Activated CD4-positive, alpha-beta T cell treated with anti-CD3 and anti-CD28 coated beads, Interleukin-2, amount 50 U/mL, for 24 hours (primary cell): ENCODE data around the gene SEPTIN5.
"Not testable (repeated sequence)": the region's sequence is repeated elsewhere in the genome, so short reads cannot be mapped to it uniquely, and the experiment has no call there.

Source experiments
- DNase-seq, 2 donors: peaks; one replicate each; pipeline ENCODE4 v3.0.0-alpha.2; 2020; ENCODE audit warnings: low read depth in 1 of 2, low spot score in 1 of 2

Gene SEPTIN5

DNA sequence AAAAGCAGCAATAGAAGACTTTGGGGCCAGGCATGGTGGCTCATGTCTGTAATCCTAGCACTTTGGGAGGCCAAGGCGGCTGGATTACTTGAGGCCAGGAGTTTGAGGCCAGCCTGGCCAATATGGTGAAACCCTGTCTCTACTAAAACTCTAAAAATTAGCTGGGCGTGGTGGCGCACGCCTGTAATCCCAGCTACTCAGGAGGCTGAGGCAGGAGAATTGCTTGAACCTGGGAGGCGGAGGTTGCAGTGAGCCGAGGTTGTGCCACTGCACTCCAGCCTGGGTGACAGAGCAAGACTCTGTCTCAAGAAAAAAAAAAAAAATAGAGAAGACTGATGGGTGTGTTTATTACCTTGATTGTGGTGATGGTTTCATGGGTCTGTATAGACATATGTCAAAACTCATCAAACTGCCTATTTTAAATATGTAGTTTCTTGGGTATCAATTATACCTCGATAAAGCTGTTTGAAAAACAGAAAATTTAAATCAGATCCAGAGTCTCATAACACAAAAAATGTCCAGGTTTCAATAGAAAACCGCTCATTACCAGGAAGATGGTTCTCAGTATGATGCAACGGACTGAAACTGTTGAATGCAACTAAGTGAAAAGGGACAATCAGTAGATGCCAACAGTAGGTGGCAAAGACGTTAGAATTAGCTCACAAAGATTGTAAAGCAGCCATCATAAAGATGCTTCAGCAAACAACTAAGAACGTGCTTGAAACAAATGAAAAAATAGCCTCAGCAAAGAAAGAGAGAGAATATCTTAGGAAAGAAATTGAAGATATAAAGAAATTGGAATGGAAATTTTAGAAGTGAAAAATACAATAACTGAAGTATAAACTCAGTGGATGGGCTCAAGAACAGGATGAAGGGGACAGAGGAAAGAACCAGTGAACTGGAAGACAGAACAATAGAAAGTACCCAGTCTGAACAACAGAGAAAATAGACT is 33.1 kb upstream of the SEPTIN5 start:
- DNase-seq = no peak

DNA sequence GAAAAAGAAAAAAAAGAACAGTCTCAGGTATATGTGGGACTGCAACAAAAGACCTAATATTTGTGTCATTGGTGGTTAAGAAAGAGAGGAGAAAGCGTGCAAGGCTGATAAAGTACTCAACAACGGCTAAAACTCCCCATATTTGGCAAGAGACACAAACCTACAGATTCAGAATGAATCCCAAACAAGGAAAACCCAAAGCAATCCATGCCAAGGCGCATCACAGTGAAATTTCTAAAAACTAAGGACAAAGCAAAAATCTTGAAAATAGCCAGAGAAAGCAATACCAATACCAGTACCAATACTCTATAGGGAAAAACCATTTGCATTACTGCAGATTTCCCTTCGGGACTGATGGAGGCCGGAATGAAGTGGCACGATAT is 32.4 kb upstream of the SEPTIN5 start:
- DNase-seq = no peak

DNA sequence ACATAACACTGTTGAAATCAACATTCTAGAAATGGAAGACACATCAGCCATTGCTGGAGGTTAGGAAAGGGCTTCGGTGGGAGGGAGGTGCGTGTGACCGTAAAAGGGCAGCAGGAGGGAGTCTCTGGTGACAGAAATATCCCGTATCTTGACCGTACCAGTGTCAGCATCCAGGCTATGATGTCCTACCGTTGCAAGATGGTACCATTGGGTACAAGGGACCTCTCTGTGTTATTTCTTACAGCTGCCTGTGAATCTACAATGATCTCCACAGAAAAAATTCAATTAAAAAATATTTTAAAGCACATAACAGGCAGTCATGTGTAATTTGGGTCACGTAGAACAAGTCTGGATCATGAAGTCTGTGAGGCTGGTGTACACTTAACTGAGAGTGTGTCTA is 27.4 kb upstream of the SEPTIN5 start:
- no peak for DNase-seq

DNA sequence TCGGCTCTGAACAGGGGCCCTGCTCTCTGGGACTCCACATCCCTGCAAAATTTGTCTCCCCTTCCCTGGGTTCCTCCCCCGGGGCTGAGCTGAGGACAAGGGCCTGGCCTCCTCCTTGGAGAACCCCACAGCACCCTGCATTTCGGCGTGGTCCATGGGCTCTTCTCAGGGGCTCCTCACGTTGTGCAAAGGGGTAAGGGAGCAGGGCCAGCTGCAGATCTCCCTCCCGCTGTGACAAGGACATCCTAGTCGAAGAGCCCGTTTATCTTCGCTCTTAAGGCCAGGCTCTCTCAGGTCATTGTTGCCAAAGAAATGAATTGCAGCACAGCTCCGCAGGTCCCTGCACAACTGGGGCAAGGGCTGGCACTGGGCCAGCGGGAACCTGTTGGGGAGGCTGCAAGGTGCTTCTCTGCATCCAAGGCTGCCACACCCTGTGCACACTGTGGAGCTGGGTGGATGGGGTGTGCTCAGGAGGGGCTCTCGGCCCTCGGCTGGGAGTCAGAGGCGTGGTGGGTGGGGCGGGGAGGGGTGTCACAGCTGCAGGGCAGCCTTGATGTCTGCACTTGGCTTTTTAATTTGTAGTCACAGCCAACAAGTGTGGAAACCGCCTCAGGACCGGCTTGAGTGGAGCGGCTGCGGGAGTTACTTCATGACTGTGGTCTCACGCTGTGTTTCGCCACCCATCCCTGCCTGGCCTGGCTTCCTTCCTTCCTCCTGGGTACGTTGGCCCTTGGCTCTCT is 26.6 kb upstream of the SEPTIN5 start:
- DNase-seq = no peak

DNA sequence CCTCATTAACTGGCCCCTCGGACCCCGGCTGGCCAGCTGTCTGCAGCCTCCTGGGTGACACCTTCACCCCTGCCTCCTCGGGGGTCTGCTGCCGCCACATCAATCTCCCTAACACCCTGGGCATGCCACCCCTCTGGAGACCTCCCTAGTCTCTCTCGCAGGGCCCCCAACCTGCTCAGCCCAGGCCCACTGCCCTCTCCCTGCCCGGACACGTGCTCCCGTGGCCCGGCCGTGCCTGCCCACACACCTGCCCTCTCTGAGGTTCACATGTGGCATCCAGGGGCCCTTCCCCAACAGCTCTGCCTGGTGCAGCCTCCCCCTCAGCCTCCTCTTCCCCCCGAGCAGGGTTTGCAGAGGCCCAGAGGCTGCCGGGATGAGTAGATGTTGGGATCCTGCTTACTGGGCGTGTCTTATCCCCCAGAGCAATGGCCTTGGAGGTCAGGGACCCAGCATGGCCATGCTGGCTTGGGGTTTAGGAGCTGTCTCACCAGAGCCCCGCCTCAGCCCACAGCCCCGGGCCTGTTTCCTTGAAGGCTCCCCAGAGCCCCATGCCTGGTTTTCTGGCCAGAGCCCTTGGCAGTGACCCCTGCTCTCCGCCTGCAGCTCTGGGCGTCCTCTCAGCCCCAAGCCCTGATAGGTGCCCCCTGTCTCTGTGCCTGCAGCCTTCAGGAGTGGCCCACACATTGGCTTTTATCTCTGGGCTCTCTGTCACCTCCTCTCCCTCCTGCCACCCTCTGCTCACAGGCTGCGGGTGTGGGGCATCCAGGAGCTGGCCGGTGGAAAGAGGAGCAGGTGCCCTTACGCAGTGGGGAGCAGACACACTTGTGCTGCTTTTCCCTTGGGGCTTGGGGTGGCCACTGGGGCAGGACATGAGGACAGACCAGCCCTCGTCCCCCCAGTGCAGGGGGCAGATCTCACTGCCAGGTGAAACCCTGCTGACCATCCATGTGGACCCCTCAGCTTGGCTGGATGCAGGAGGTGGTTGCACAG is 25.7 kb upstream of the SEPTIN5 start:
- no peak for DNase-seq

DNA sequence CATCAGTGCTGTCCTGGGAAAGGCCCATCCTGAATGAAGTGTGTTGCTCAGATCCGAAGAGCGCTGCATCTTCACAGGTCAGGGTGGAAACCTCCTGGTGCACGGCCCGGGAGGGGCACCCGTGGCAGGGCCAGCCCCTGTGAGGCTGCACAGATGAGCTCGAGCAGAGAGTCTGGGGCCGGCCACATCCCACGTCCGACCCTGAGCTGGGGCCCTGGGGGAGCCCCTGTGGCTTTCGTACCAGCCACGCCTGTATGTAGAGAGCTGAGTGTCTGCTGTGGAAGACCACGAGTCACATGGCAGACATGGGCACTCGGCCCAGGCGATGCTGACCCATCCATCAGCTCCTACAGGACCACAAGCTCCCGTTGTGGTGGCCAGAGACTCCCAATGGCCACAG is 24.9 kb upstream of the SEPTIN5 start:
- no peak for DNase-seq

DNA sequence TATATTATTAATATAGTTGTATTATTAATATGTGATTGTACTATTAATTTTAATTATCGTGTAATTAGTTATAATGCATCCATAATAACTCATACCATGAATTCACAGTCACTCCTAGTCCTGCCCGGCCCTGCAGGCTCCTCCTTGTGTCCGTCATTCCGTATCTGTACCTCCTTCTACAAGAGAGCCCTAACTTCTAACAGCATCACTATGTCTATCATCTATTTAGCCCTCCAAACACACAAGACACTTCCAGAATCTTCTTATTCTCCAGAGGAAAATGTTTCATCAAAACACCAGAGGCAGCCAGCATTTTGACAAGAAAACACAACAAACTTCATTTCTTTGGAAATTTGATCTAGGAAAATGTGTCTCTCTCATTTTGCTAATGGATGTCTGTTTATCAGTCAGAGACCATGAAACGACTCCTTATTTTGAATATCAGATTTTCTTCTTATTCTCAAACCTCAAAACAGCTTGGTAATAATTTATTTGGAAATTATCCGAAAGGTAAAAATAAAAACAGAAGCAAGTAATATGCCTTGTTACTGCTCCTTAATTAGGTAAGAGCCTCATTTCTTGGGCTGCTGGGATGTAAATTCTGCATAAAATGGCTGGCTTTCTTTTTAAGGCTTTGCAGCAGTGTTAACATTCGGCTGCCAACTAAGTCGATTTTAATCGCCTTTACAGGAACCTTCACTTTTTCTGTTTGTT is 23.1 kb upstream of the SEPTIN5 start:
- no peak for DNase-seq

DNA sequence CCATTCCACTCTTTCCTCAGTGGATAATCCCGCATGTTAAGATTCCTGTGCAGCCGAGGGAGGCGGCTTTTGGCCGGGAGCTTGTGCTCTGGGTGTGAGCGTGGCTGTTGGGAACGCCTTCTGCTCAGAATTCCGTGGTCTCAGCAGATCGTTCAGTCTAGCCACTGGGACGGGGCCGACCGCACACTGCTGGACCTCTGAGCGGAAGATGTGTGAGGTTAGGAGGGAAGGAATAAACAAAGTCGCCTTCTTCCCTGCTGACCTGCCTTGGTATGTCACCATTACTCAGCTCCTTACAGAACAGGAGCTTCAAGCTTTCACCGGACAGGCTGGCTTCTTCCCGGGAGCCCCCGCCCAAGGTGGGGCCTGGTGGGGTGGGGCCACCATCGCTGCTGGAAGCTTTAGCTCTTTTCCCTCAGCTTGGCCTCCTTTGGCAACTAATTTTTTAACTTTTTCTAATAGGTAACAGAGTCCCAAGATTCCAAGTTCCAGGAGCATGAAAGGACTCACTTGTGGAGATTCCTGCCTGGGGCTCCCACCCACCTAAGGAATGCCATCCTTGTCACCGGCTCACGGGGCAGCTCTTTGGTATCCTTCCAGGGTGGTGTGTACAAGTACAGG is 22.5 kb upstream of the SEPTIN5 start:
- DNase-seq = no peak

DNA sequence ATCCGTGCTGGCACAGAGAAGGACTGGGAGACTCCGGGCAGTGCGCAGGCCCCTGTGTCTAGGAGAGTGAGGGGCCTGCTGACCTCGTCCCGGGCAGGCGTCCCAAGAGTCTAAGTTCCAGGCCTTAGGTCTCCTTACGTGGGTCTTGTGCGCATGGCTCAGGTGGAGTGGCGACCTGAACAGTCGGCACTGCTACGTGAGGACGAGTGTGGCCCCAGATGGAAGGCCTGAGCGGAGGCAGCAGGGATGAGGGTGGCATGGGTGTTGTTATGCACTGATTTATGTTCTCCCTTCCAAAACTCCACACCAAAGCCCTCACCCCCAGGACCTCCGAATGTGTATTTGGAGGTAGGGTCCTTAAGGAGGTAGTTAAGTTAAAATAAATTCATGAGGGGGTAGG is 20.7 kb upstream of the SEPTIN5 start:
- no peak for DNase-seq

DNA sequence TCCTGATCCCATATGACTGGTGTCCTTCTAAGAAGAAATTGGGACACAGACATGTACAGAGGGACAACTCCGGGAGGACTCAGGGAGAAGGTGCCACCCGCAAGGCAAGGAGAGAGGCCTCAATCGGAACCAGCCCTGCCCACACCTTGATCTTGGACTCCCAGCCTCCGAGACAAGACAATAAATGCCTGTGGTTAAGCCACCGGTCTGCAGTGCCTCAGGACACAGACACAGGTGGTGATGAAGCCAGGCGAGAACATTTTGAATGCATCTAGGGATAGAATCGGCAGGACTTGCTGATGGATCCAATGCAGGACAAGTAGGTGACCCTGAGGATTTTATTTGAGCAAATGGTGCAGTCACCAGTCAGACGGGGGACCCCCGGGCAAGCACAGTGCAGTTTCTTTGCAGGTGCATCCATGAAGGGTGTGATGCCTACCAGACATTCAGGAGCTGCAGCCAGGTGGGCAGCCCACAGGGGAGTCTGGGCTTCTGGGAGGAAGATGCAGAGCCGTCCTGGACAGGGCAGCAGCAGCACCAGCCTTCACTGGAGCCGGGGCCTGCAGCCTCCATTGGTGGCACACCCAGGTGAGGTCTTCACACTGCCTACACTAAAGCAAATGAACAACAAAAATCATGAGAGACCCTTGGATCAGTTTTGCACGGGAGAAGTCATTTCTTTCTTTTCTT is 20.2 kb upstream of the SEPTIN5 start:
- DNase-seq = no peak

DNA sequence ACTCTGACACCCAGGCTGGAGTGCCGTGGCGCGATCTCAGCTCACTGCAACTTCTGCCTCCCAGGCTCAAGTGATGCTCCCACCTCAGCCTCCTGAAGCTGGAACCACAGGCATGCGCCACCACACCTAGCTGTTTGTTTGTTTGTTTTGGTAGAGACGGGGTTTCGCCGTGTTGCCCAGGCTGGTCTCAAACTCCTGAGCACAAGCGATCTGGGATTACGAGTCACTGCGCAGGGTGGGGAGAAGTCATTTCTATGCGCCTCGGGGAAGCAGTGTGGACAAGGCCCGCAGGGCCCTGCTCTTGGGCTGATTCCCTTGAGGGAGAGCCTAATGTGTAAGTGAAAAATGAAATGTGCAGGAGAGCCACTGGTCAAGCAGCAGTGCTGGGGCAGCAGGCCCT is 19.6 kb upstream of the SEPTIN5 start:
- DNase-seq = no peak

DNA sequence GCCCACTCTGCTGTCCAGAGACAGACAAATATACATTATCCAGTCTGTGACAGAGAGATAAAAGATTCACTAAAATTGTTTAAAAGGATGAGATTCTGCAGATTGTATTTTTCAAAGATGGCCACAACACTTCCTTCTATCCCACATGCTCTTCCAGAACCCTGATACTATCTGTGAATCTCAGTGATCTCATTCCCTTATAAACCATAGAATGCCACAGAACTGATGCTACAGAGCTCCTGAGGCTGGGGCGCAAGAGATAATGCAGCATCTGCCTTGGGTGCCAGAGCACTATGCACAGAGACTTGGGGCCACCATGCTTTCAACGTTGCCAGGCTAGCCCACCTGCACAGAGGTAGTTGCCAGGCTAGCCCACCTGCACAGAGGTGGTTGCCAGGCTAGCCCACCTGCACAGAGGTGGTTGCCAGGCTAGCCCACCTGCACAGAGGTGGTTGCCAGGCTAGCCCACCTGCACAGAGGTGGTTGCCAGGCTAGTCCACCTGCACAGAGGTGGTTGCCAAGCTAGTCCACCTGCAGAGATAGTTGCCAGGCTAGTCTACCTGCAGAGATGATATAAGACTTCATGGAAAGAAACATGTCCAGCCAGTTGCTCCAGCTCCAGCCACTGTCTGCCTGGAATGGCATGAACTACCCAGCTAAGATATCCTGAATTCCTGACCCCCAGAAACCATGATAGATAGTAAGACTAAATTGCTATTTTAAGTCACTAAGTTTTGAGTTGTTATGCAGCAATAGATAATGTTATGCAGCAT is 17.6 kb upstream of the SEPTIN5 start:
- DNase-seq = no peak

DNA sequence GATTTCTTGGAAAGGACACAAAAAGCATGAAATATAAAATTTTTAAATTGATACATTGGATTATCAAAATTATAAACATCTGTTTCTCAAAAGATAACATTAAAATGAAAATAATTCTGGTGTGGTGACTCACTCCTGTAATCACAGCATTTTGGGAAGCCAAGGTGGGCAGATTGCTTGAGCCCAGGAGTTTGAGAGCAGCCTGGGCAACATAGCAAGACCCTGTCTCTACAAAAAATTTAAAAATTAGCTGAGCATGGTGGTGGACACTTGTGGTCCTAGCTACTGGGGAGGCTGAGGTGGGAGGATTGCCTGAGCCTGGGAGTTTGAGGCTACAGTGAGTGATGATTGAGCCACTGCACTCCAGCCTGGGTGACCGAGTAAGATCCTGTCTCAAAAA is 16.4 kb upstream of the SEPTIN5 start:
- DNase-seq = not testable (repeated sequence)

DNA sequence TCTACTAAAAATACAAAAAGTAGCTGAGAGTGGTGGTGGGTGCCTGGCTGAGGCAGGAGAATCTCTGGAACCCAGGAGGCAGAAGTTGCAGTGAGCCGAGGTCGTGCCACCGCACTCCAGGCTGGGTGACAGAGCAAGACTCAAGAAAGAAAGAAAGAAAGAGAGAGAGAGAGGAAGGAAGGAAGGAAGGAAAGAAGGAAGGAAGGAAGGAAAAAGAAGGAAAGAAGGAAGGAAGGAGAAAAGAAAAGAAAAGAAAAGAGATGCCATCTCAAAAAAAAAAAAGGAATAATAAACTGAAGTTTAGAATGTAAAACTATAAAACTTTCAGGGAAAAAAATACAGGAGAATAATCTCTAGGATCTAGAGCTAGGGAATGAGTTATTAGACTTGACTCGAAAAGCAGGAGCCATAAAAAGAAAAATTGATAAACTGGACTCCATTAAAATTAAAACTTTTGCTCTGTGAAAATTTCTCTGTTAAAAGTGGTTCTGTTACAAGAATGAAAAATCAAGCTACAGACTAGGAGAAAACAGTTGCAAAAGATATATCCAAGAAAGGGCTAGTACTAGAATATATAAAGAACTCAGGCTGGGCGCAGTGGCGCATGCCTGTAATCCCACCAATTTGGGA is 13.4 kb upstream of the SEPTIN5 start:
- no peak for DNase-seq

DNA sequence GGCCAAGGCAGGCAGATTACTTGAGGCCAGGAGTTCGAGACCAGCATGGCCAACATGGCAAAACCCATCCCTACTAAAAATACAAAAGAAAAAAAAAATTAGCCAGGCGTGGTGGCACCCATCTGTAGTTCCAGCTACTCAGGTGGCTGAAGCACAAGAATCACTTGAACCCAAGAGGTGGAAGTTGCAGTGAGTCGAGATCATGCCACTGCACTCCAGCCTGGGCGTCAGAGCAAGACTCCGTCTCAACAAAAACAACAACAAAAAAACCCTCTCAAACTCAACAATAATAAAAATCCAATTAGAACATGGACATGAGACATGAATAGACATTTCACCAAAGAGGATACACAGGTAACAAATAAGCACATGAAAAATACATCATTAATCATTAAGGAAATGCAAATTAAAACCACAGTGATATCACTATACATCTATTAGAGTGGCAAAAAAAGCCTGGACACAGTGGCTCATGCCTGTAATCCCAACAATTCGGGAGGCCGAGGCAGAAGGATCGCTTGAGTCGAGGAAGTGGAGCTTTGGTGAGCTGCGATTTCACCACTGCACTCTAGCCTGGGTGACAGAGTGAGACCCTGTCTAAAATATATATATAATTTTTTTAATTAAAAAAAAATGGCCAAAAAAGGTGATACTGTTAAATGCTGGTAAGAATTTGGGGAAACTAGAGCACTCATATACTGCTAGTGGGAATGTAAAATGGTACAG is 12.7 kb upstream of the SEPTIN5 start:
- no peak for DNase-seq

DNA sequence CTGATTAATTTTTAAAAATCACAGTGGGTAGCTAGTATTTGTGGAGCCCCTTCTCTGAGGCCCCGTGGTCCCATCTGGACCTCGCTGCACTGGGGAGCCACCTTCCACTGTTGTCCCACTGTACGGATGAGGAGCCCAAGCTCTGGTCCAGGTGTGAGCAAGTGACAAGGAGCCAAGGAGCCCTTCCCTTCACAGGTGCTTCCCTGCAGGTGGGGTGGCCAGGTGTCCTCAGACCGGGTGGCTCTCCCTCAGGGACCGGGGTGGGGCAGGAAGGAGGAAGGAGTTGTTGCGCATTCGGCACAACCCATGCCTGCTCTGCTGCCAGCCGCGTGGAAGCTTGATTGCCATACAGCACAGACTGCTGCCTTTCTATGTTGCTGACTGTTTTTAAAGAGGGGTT is 10.4 kb upstream of the SEPTIN5 start:
- DNase-seq = no peak

DNA sequence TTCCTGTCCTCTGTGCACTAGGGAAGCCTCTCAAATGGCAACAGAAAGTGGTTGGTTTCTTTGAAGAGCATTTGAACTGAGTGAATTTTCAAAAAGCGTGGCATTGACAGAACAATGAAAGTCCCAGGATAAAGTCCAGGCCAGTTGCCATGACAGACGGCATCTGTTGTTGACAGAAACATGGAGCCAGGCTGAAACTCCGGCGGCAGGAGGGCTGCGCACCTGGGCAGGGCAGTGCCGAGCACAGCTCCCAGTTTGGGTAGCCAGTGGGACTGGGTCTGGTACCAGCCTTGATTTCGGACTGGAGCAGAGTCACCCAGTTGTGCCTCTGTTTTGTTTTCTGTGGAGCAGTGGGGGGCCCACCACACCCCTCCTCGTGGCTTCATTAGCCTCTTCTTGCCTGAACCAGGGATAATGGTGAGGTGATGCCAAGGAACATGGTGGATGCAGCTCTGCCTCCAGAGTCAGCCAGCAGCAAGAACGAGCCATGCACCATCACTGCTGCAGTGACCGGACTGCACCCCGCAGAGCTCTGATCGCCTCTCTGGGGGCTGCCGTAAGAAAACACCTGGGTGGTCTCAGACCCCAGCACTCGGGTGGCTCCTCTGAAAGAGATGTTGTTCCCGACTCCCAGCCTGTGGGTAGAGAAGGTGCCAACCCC is 9.8 kb upstream of the SEPTIN5 start:
- no peak for DNase-seq
